ENCODE data around the gene SLC8B1. TPM values are rescaled to one million over a fixed set of nuclear protein-coding genes. Genes with fewer than 3 reads are reported as not detected.
"Not testable (repeated sequence)": the region's sequence is repeated elsewhere in the genome, so short reads cannot be mapped to it uniquely, and the experiment has no call there.

Gene SLC8B1
- total RNA-seq, 1 donor from 2014 or later: 45.6 TPM

DNA sequence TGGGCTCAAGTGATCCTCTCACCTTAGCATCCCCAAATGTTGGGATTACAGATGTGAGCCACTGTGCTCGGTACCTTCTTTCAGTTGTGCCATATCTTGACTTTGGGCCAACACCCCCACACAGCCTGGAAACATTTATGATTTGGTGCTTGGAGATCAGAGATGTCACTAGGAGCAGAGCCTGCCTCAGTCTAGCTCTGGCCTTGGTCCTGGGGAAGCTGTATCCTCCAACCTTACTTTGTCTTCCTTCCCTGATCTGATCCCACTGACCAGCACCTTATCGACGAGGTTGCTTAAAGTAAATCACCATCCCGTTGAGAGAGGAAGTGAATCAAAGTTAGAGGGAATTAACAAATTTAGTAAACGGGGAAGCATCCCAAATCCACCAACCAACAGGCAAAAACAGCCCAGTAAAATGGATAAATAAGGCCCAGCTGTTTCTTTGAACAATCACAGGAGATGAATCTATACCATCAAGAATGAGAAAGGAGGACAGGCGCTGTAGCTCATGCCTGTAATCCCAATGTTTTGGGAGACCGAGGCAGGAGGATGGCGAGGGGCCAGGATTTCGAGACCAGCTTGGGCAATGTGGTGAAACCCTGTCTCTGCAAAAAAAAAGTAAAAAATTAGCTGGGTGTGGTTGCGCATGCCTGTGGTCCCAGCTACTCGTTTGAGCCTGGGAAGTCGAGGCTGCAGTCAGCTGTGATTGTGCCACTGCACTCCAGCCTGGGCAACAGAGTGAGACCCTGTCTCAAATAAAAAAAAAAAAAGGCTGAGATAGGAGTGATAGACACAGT, 26.9 kb upstream of the SLC8B1 start:
- H3K27me3 Mint-ChIP-seq (ENCODE audit: unreplicated experiment): no peaks in the 10 kb centered on the region
- H3K9me3 Mint-ChIP-seq (ENCODE audit: unreplicated experiment): no peaks in the 10 kb centered on the region
- H3K4me3 Mint-ChIP-seq (ENCODE audit: unreplicated experiment): no peak overlapping the region
- H3K27ac Mint-ChIP-seq (ENCODE audit: unreplicated experiment): no peak overlapping the region
- no peak for DNase-seq (ENCODE audit: extremely low spot score, unreplicated experiment)
- TF ChIP-seq, protein P1, sequence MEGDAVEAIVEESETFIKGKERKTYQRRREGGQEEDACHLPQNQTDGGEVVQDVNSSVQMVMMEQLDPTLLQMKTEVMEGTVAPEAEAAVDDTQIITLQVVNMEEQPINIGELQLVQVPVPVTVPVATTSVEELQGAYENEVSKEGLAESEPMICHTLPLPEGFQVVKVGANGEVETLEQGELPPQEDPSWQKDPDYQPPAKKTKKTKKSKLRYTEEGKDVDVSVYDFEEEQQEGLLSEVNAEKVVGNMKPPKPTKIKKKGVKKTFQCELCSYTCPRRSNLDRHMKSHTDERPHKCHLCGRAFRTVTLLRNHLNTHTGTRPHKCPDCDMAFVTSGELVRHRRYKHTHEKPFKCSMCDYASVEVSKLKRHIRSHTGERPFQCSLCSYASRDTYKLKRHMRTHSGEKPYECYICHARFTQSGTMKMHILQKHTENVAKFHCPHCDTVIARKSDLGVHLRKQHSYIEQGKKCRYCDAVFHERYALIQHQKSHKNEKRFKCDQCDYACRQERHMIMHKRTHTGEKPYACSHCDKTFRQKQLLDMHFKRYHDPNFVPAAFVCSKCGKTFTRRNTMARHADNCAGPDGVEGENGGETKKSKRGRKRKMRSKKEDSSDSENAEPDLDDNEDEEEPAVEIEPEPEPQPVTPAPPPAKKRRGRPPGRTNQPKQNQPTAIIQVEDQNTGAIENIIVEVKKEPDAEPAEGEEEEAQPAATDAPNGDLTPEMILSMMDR (IDR thresholded peaks at IDR 0.05): no peak
- peaks cover 15% of the 10 kb centered on the region for H3K4me1 Mint-ChIP-seq (ENCODE audit: unreplicated experiment)
- peaks cover 8% of the 10 kb centered on the region for H3K36me3 Mint-ChIP-seq (ENCODE audit: unreplicated experiment)

DNA sequence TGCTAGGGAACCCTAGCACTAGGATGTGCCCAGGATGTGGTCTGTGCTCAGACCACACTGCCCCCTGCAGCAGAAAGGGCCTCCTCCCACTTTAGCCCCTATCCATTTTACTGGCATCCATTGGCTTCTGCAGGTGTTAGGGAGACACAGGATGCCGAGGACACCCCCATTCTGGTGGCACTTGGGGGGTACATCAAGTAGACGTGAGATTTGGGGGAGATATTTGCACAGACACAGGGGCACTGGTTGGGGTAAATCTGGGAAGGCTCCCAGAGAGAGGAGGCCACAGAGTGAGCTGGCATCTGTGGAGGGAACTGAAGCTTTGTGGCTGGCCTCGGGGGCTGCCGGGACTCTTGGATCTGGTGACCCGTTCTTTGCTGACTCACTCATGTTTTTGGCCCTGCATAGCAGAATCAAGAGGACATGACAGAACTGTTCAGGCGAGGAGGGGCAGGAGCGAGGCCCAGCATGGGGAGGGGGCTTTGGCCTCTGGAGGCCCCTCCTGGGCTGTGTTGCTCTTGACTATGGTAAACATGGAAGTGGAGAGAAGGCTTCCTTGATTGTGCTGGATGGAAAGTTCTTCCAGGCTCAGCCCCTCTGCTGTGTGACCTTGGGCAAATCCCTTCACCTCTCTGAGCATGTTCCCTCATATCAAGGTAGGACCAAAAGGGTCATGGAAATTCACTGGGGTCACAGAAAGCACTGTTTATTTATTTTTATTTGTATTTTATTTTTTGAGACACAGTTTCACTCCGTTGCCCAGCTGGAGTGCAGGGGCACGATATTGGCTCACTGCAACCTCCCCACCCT, 25.2 kb upstream of the SLC8B1 start:
- no peak overlapping the region for H3K27ac Mint-ChIP-seq (ENCODE audit: unreplicated experiment)
- TF ChIP-seq, protein P1 (IDR thresholded peaks at IDR 0.05): peak; percentile 30
- peaks cover 13% of the 10 kb centered on the region for H3K4me1 Mint-ChIP-seq (ENCODE audit: unreplicated experiment)
- no peak for DNase-seq (ENCODE audit: extremely low spot score, unreplicated experiment)
- H3K9me3 Mint-ChIP-seq (ENCODE audit: unreplicated experiment): no peaks in the 10 kb centered on the region
- peaks cover 5% of the 10 kb centered on the region for H3K36me3 Mint-ChIP-seq (ENCODE audit: unreplicated experiment)
- H3K27me3 Mint-ChIP-seq (ENCODE audit: unreplicated experiment): no peaks in the 10 kb centered on the region
- H3K4me3 Mint-ChIP-seq (ENCODE audit: unreplicated experiment): peak overlapping the region; percentile 84

- no peaks in the 10 kb centered on the region for H3K9me3 Mint-ChIP-seq (ENCODE audit: unreplicated experiment)
- peaks cover 2% of the 10 kb centered on the region for H3K36me3 Mint-ChIP-seq (ENCODE audit: unreplicated experiment)
- H3K4me1 Mint-ChIP-seq (ENCODE audit: unreplicated experiment): peaks cover 13% of the 10 kb centered on the region
- TF ChIP-seq, protein P1 (IDR thresholded peaks at IDR 0.05): no peak
- peak overlapping the region; percentile 84 for H3K4me3 Mint-ChIP-seq (ENCODE audit: unreplicated experiment)
- no peak for DNase-seq (ENCODE audit: extremely low spot score, unreplicated experiment)
- H3K27ac Mint-ChIP-seq (ENCODE audit: unreplicated experiment): peak overlapping the region; percentile 29
- H3K27me3 Mint-ChIP-seq (ENCODE audit: unreplicated experiment): no peaks in the 10 kb centered on the region
Measured at GRCh38 chr12:113359133-113359938, 24.4 kb upstream of the SLC8B1 start.

DNA sequence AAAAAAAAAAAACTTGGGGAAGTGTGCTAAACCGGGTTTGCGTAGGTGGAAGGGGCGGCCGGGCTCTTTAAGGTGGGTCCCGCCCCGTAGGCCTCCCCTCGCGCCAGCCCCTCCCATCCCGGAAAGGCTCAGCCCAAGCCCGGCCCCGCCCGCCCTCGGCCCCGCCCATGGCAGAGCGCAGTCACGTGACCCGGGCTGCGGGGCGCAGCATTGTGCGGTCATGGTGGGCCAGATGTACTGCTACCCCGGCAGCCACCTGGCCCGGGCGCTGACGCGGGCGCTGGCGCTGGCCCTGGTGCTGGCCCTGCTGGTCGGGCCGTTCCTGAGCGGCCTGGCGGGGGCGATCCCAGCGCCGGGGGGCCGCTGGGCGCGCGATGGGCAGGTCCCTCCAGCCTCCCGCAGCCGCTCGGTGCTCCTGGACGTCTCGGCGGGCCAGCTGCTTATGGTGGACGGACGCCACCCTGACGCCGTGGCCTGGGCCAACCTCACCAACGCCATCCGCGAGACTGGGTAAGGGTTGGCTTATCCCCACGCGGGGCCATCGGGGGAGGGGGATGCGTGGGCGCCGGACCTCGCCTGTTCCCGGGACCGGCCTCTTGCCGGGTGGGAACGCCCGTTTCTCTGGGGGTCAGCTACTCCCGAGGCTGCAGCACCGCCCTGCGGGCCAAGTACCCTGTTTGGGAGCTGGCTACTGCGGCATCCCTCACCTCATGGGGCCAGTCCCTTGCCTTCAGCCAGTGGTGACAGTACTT, 23.6 kb upstream of the SLC8B1 start, which contains the start of gene PLBD2:
PLBD2 (plus strand) TSS at position 207 of the 752 bp plus-strand sequence; CDS start at position 221, 14 bp downstream.
- TF ChIP-seq, protein P1 (IDR thresholded peaks at IDR 0.05): peak; percentile 24
- DNase-seq (ENCODE audit: extremely low spot score, unreplicated experiment): peak; percentile 98
- no peaks in the 10 kb centered on the region for H3K9me3 Mint-ChIP-seq (ENCODE audit: unreplicated experiment)
- peaks cover 2% of the 10 kb centered on the region for H3K36me3 Mint-ChIP-seq (ENCODE audit: unreplicated experiment)
- peak within 1 kb of the TSS; percentile 69 for H3K27ac Mint-ChIP-seq (ENCODE audit: unreplicated experiment)
- H3K27me3 Mint-ChIP-seq (ENCODE audit: unreplicated experiment): peaks cover 3% of the 10 kb centered on the region
- H3K4me3 Mint-ChIP-seq (ENCODE audit: unreplicated experiment): peak within 1 kb of the TSS; percentile 84
- H3K4me1 Mint-ChIP-seq (ENCODE audit: unreplicated experiment): peaks cover 13% of the 10 kb centered on the region

GRCh38 chr12:113354192-113354591, 19.3 kb upstream of the SLC8B1 start:
- not testable (repeated sequence) for H3K36me3 Mint-ChIP-seq (ENCODE audit: unreplicated experiment); DNase-seq (ENCODE audit: extremely low spot score, unreplicated experiment); H3K4me3 Mint-ChIP-seq (ENCODE audit: unreplicated experiment); H3K27me3 Mint-ChIP-seq (ENCODE audit: unreplicated experiment); H3K4me1 Mint-ChIP-seq (ENCODE audit: unreplicated experiment); H3K27ac Mint-ChIP-seq (ENCODE audit: unreplicated experiment); H3K9me3 Mint-ChIP-seq (ENCODE audit: unreplicated experiment)

Data from osteocyte (in vitro differentiated cells).